Fibroblast of the aortic adventitia (primary cell): Measurements from ENCODE around the gene SPR. TPM values are rescaled to one million over a fixed set of nuclear protein-coding genes. Genes with fewer than 3 reads are reported as not detected.

ENCODE experiments used
- DNase-seq: peaks from one replicate; pipeline ENCODE4 v3.0.0-alpha.2; 2010; ENCODE audit warnings: low read depth
- H3K4me3 ChIP-seq: 2 replicates; pipeline ENCODE4 v1.5.1; 2011; ENCODE audit warnings: low read depth, mild to moderate bottlenecking, control low read depth, low read length, moderate library complexity
- CTCF ChIP-seq: IDR thresholded peaks from 2 replicates; pipeline ENCODE4 v1.5.1; 2011; ENCODE audit warnings: mild to moderate bottlenecking, low read length, control low read depth, inconsistent platforms; ENCODE audit not compliant: insufficient read depth
- total RNA-seq: library from RNA; depleted of rRNA; stranded (reverse); fragments of >200 nt; gene quantifications from 2 replicates; pipeline ENCODE4 v1.2.3, GENCODE V29; 2012; ENCODE audit warnings: low replicate concordance

Gene SPR
- total RNA-seq, 1 donor = 14.3 TPM

- DNase-seq = no peak
- no peak for TF ChIP-seq CTCF
- peak overlapping the region; percentile 74 for H3K4me3 ChIP-seq
Measured at GRCh38 chr2:72888438-72889202, 1.4 kb downstream of the SPR start.

GRCh38 chr2:72889991-72890390 is 2.8 kb downstream of the SPR start:
- DNase-seq = no peak
- TF ChIP-seq CTCF = no peak
- no peak overlapping the region for H3K4me3 ChIP-seq

- DNase-seq = peak; percentile 26
- no peak overlapping the region for H3K4me3 ChIP-seq
- TF ChIP-seq CTCF = no peak
Measured at GRCh38 chr2:72891091-72891818, 4.0 kb downstream of the SPR start.

- peak; percentile 90 for TF ChIP-seq CTCF
- peak; percentile 77 for DNase-seq
- no peak overlapping the region for H3K4me3 ChIP-seq
Measured at GRCh38 chr2:72892506-72893173, 5.4 kb downstream of the SPR start.

GRCh38 chr2:72893594-72894319 is 6.5 kb downstream of the SPR start:
- peak; percentile 80 for TF ChIP-seq CTCF
- peak; percentile 65 for DNase-seq
- H3K4me3 ChIP-seq = no peak overlapping the region

- no peak overlapping the region for H3K4me3 ChIP-seq
- TF ChIP-seq CTCF = no peak
- no peak for DNase-seq
Measured at GRCh38 chr2:72894514-72894913, 7.3 kb downstream of the SPR start.
